ENCODE data around the gene CHD2. TPM values are rescaled to one million over a fixed set of nuclear protein-coding genes. Genes with fewer than 3 reads are reported as not detected.
A peak's percentile ranks its signal among the peaks of the same experiment; 100 is the strongest.
"Not testable (repeated sequence)": the region's sequence is repeated elsewhere in the genome, so short reads cannot be mapped to it uniquely, and the experiment has no call there.

CHD2 gene
- total RNA-seq, 1 donor from 2014 or later: 67.0 TPM

- no peak for DNase-seq
Observed at GRCh38 chr15:93024293-93024692, 124.2 kb downstream of the CHD2 start.

- no peak for DNase-seq
Observed at GRCh38 chr15:93024716-93025624, 124.8 kb downstream of the CHD2 start.

- no peak for DNase-seq
Observed at GRCh38 chr15:93025625-93025982, 125.5 kb downstream of the CHD2 start.

- DNase-seq: no peak
Observed at GRCh38 chr15:93026380-93026817, 126.3 kb downstream of the CHD2 start.

GRCh38 chr15:93027413-93027812, 127.3 kb downstream of the CHD2 start:
- no peak for DNase-seq

GRCh38 chr15:93028111-93028631, 128.0 kb downstream of the CHD2 start:
- DNase-seq: no peak

GRCh38 chr15:93028632-93029213, 128.6 kb downstream of the CHD2 start:
- DNase-seq: peak; percentile 35

- DNase-seq: peak; percentile 23
Observed at GRCh38 chr15:93029214-93029835, 129.2 kb downstream of the CHD2 start.

GRCh38 chr15:93029836-93030429, 129.8 kb downstream of the CHD2 start:
- DNase-seq: peak; percentile 48

GRCh38 chr15:93030430-93031102, 130.4 kb downstream of the CHD2 start:
- peak; percentile 78 for DNase-seq

- no peak for DNase-seq
Observed at GRCh38 chr15:93031103-93031464, 131.0 kb downstream of the CHD2 start.

GRCh38 chr15:93031557-93032384, 131.6 kb downstream of the CHD2 start:
- DNase-seq: not testable (repeated sequence)

- not testable (repeated sequence) for DNase-seq
Observed at GRCh38 chr15:93032515-93033206, 132.5 kb downstream of the CHD2 start.

GRCh38 chr15:93033434-93034045, 133.4 kb downstream of the CHD2 start:
- DNase-seq: no peak

- DNase-seq: no peak
Observed at GRCh38 chr15:93034512-93034911, 134.4 kb downstream of the CHD2 start.

GRCh38 chr15:93035092-93035915, 135.2 kb downstream of the CHD2 start:
- DNase-seq: no peak

GRCh38 chr15:93035953-93036810, 136.1 kb downstream of the CHD2 start:
- peak; percentile 67 for DNase-seq
